Measurements from ENCODE around the gene KLRB1. TPM values are rescaled to one million over a fixed set of nuclear protein-coding genes. Genes with fewer than 3 reads are reported as not detected.

Gene KLRB1
- total and polyA plus RNA-seq, 4 donors: 0.53 to 1.2 (median 0.96) TPM

GRCh38 chr12:9650151-9650576 lies 42.4 kb upstream of the KLRB1 start:
- peak overlapping the region in 1 of 2 donors; percentile 62 for H3K9ac ChIP-seq (ENCODE audit: low read depth in 1 of 2, low read length in 2 of 2)
- H3K4me1 ChIP-seq (ENCODE audit: control insufficient read depth in 4 of 4, insufficient read depth in 4 of 4, low read length in 3 of 4): peaks cover 3 to 12% (median 8%) of the 10 kb centered on the region in 4 donors
- no peak for DNase-seq (ENCODE audit: low spot score)
- H3K27ac ChIP-seq (ENCODE audit: low read depth in 1 of 2, low read length in 2 of 2): peak overlapping the region; percentile 64 to 65
- H3K27me3 ChIP-seq (ENCODE audit: control insufficient read depth in 4 of 4, insufficient read depth in 4 of 4, low read length in 3 of 4): no peaks in the 10 kb centered on the region
- peaks cover 0 to 4% (median 0%) of the 10 kb centered on the region in 4 donors for H3K36me3 ChIP-seq (ENCODE audit: control insufficient read depth in 4 of 4, insufficient read depth in 3 of 4, low read depth in 1 of 4, low read length in 3 of 4)
- WGBS: 72% methylated on average over 4 of the region's 4 CpGs
- TF ChIP-seq HNF4A (conservative IDR thresholded peaks at IDR 0.05): no peak
- no peak for TF ChIP-seq EGR1 (IDR thresholded peaks at IDR 0.05; ENCODE audit: low read depth in 2 of 2)
- no peak for TF ChIP-seq TAF1 (conservative IDR thresholded peaks at IDR 0.05)
- no peak for TF ChIP-seq SP1 (IDR thresholded peaks at IDR 0.05)
- no peak for TF ChIP-seq GABPA (IDR thresholded peaks at IDR 0.05 in 1 of 2, conservative IDR thresholded peaks at IDR 0.05 in 1 of 2)
- TF ChIP-seq ATF3 (IDR thresholded peaks at IDR 0.05): no peak
- TF ChIP-seq, protein P1, sequence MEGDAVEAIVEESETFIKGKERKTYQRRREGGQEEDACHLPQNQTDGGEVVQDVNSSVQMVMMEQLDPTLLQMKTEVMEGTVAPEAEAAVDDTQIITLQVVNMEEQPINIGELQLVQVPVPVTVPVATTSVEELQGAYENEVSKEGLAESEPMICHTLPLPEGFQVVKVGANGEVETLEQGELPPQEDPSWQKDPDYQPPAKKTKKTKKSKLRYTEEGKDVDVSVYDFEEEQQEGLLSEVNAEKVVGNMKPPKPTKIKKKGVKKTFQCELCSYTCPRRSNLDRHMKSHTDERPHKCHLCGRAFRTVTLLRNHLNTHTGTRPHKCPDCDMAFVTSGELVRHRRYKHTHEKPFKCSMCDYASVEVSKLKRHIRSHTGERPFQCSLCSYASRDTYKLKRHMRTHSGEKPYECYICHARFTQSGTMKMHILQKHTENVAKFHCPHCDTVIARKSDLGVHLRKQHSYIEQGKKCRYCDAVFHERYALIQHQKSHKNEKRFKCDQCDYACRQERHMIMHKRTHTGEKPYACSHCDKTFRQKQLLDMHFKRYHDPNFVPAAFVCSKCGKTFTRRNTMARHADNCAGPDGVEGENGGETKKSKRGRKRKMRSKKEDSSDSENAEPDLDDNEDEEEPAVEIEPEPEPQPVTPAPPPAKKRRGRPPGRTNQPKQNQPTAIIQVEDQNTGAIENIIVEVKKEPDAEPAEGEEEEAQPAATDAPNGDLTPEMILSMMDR (IDR thresholded peaks at IDR 0.05; ENCODE audit: low read depth, low read length, missing input control): no peak
- TF ChIP-seq HNF4G (IDR thresholded peaks at IDR 0.05): no peak
- H3K4me3 ChIP-seq (ENCODE audit: low read depth in 1 of 3, low read length in 3 of 3): peak overlapping the region in 1 of 3 donors; percentile 22
- no peaks in the 10 kb centered on the region for H3K9me3 ChIP-seq (ENCODE audit: control insufficient read depth in 4 of 4, low read length in 3 of 4)

- 45% methylated on average over 5 of the region's 5 CpGs for WGBS
Measured at GRCh38 chr12:9649532-9649940, 41.8 kb upstream of the KLRB1 start.

More at GRCh38 chr12:9649532-9649940, 41.8 kb upstream of the KLRB1 start:
- Histone ChIP-seq H3K27ac (ENCODE audit: low read depth in 1 of 2, low read length in 2 of 2) (peak overlapping the region; percentile 46 to 74), H3K27me3 (ENCODE audit: control insufficient read depth in 4 of 4, insufficient read depth in 4 of 4, low read length in 3 of 4) (no peaks in the 10 kb centered on the region), H3K4me1 (ENCODE audit: control insufficient read depth in 4 of 4, insufficient read depth in 4 of 4, low read length in 3 of 4) (peaks cover 3 to 12% (median 8%) of the 10 kb centered on the region in 4 donors), H3K4me3 (ENCODE audit: low read depth in 1 of 3, low read length in 3 of 3) (peak overlapping the region in 2 of 3 donors; percentile 35 to 64), H3K9ac (ENCODE audit: low read depth in 1 of 2, low read length in 2 of 2) (peak overlapping the region; percentile 50 to 94), H3K36me3 (ENCODE audit: control insufficient read depth in 4 of 4, insufficient read depth in 3 of 4, low read depth in 1 of 4, low read length in 3 of 4) (peaks cover 0 to 4% (median 0%) of the 10 kb centered on the region in 4 donors), H3K9me3 (ENCODE audit: control insufficient read depth in 4 of 4, low read length in 3 of 4) (no peaks in the 10 kb centered on the region)
- DNase-seq (ENCODE audit: low spot score): peak; percentile 39
- TF ChIP-seq NR2F2 (IDR thresholded peaks at IDR 0.05): no peak
- TF ChIP-seq SP1 (IDR thresholded peaks at IDR 0.05): no peak
- TF ChIP-seq, protein P1 (IDR thresholded peaks at IDR 0.05; ENCODE audit: low read depth, low read length, missing input control): no peak
- TF ChIP-seq YY1 (IDR thresholded peaks at IDR 0.05): no peak
- no peak for TF ChIP-seq FOXA2 (IDR thresholded peaks at IDR 0.05)
- no peak for TF ChIP-seq EGR1 (IDR thresholded peaks at IDR 0.05; ENCODE audit: low read depth in 2 of 2)
- no peak for TF ChIP-seq RXRA (IDR thresholded peaks at IDR 0.05)
- no peak for TF ChIP-seq FOXA1 (IDR thresholded peaks at IDR 0.05)
- no peak for TF ChIP-seq ATF3 (IDR thresholded peaks at IDR 0.05)
- TF ChIP-seq MAX (IDR thresholded peaks at IDR 0.05): no peak
- TF ChIP-seq HNF4A (conservative IDR thresholded peaks at IDR 0.05): no peak
